HL-60 (cell line): ENCODE results near the gene SLC34A1.
A peak's percentile ranks its signal among the peaks of the same experiment; 100 is the strongest.

Experiments
- DNase-seq, 2 experiments: peaks; one replicate each; pipeline ENCODE4 v3.0.0-alpha.2; 2010 to 2020; ENCODE audit warnings: low read depth in 1 of 2, low spot score in 1 of 2
- H3K27ac ChIP-seq: fragments of 250-450 bp; sonication (Bioruptor Pico); replicated peaks from 2 replicates; pipeline ENCODE4 v1.5.1; 2020; ENCODE audit warnings: mild to moderate bottlenecking, moderate library complexity
- H3K27me3 ChIP-seq: fragments of 250-450 bp; sonication (Bioruptor Pico); 2 replicates; pipeline ENCODE4 v1.5.1; 2021; ENCODE audit warnings: mild to moderate bottlenecking, moderate library complexity; ENCODE audit not compliant: insufficient read depth, poor library complexity, severe bottlenecking
- H3K4me3 ChIP-seq: replicated peaks from 2 replicates; pipeline ENCODE4 v1.5.1; 2011; ENCODE audit warnings: mild to moderate bottlenecking, control low read depth, low read length; ENCODE audit not compliant: insufficient read depth
- GABPA ChIP-seq: IDR thresholded peaks from 2 replicates; pipeline ENCODE4 v1.6.1; 2012; ENCODE audit warnings: low read depth
- POLR2AphosphoS5 ChIP-seq: IDR thresholded peaks from 2 replicates; pipeline ENCODE4 v1.6.1; 2012; ENCODE audit warnings: low read depth
- SPI1 ChIP-seq: IDR thresholded peaks from 2 replicates; pipeline ENCODE4 v1.6.1; 2012; ENCODE audit warnings: low read depth, mild to moderate bottlenecking, borderline replicate concordance
- TF ChIP-seq, protein P1 (sequence below): IDR thresholded peaks from one replicate; pipeline ENCODE4 v1.5.1; 2011; ENCODE audit warnings: low read length, control low read depth, inconsistent platforms; ENCODE audit not compliant: insufficient read depth
- TF ChIP-seq, protein P2 (sequence below): IDR thresholded peaks from 2 replicates; pipeline ENCODE4 v1.6.1; 2012; ENCODE audit warnings: low read depth; ENCODE audit not compliant: insufficient replicate concordance

Gene SLC34A1

DNA sequence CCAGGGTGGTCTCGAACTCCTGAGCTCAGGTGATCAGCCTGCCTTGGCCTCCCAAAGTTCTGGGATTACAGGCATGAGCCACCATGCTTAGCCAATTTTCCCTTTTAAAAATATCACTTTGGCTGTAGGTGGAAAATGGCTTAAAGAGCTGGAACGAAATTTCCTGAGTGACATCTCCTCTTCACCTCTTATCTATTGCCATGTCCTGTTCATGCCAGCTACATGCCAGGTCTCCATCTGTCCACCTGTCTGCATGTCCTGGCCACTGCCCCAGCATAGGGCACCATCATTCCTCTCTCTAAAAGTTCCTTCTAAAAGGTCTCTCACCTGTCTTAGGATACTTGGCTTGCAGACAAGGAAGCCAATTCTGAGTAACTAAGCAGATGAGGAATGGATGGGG, 39.4 kb downstream of the SLC34A1 start:
- DNase-seq, result no peak
- TF ChIP-seq GABPA, result no peak

DNA sequence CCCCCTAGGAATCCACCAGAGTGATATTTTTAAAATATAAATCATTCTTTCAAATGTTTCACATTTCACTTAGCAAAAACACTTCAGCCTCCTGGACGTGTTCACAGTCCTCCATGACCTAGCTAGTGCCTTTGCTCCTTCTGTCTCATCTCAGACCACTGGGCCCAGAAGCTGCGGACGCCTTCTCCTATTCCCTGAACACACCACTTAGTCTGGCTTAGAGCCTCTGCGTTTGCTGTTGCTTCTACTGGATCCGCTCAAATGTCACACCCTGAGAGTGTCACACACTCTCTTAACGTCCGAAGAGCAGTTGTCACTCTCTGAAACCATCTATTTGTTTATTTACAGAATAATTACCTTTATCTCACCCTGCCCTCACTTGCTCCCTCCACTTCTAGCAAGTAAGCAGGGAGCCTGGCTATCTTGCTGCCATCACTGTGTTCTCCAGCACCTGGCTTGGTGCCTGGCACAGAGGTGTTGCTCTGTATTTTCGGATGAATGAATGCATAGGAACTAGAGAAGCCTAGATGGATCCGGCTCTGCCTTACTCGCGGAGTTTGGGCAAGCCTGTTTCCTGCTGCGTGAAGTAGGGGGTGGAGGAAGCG, 41.1 kb downstream of the SLC34A1 start:
- Histone ChIP-seq H3K27ac (peak overlapping the region; percentile 77), H3K4me3 (peak overlapping the region; percentile 57), H3K27me3 (no peaks in the 10 kb centered on the region)
- TF ChIP-seq GABPA (no peak), POLR2AphosphoS5 (no peak), SPI1 (no peak)
- TF ChIP-seq, protein P1, sequence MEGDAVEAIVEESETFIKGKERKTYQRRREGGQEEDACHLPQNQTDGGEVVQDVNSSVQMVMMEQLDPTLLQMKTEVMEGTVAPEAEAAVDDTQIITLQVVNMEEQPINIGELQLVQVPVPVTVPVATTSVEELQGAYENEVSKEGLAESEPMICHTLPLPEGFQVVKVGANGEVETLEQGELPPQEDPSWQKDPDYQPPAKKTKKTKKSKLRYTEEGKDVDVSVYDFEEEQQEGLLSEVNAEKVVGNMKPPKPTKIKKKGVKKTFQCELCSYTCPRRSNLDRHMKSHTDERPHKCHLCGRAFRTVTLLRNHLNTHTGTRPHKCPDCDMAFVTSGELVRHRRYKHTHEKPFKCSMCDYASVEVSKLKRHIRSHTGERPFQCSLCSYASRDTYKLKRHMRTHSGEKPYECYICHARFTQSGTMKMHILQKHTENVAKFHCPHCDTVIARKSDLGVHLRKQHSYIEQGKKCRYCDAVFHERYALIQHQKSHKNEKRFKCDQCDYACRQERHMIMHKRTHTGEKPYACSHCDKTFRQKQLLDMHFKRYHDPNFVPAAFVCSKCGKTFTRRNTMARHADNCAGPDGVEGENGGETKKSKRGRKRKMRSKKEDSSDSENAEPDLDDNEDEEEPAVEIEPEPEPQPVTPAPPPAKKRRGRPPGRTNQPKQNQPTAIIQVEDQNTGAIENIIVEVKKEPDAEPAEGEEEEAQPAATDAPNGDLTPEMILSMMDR, result no peak
- TF ChIP-seq, protein P2, sequence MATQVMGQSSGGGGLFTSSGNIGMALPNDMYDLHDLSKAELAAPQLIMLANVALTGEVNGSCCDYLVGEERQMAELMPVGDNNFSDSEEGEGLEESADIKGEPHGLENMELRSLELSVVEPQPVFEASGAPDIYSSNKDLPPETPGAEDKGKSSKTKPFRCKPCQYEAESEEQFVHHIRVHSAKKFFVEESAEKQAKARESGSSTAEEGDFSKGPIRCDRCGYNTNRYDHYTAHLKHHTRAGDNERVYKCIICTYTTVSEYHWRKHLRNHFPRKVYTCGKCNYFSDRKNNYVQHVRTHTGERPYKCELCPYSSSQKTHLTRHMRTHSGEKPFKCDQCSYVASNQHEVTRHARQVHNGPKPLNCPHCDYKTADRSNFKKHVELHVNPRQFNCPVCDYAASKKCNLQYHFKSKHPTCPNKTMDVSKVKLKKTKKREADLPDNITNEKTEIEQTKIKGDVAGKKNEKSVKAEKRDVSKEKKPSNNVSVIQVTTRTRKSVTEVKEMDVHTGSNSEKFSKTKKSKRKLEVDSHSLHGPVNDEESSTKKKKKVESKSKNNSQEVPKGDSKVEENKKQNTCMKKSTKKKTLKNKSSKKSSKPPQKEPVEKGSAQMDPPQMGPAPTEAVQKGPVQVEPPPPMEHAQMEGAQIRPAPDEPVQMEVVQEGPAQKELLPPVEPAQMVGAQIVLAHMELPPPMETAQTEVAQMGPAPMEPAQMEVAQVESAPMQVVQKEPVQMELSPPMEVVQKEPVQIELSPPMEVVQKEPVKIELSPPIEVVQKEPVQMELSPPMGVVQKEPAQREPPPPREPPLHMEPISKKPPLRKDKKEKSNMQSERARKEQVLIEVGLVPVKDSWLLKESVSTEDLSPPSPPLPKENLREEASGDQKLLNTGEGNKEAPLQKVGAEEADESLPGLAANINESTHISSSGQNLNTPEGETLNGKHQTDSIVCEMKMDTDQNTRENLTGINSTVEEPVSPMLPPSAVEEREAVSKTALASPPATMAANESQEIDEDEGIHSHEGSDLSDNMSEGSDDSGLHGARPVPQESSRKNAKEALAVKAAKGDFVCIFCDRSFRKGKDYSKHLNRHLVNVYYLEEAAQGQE, result no peak
- DNase-seq, result no peak

More for the DNA sequence above, 39.4 kb downstream of the SLC34A1 start:
- Histone ChIP-seq H3K4me3 (no peak overlapping the region), H3K27ac (no peak overlapping the region), H3K27me3 (no peaks in the 10 kb centered on the region)

DNA sequence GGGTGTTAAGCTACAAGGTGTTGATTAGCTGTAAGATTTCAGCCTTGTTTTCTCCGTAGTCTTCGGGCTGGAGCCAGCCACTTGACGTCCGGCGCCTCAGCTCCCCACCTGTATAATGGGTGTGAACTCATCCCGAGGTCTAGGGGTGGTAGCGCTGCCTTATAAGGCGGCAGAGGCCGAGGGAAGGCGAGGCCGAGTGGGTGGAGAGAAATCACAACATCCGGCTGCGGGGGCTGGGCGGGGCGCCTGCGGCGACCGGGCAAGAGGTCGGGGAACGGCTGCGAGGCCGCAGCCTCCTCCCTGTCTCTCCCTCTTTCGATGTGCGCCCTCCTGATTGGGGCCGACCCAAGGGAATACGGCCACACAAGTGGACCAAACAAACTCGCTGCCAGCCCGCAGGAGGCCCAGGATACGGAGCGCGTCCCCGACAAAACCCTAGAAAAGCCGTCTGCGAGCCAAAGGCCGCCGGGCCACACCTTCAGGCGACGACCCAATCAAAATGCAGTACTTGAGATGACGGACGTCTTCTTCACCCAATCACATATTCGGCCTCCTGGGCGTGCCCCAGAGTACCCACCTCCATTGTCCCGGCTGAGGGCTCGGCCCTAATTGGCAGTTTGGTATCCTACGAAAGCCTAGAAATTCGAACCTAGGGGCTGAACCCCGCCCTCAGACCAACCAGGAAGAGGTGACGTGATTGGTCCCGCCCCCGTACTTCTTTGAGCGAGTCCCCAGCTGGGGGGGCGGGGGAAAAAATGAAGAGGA, 41.7 kb downstream of the SLC34A1 start:
- peak overlapping the region; percentile 57 for H3K4me3 ChIP-seq
- H3K27me3 ChIP-seq, result no peaks in the 10 kb centered on the region
- TF ChIP-seq GABPA, result peak; percentile 50; the same call in 1 of the 2 replicates
- TF ChIP-seq POLR2AphosphoS5, result peak; percentile 39; the same call in 1 of the 2 replicates
- TF ChIP-seq, protein P2, result peak; percentile 16
- no peak; the same call in 1 of the 2 replicates for TF ChIP-seq SPI1
- TF ChIP-seq, protein P1, result no peak
- H3K27ac ChIP-seq, result peak overlapping the region; percentile 77
- DNase-seq, result peak; percentile 100

DNA sequence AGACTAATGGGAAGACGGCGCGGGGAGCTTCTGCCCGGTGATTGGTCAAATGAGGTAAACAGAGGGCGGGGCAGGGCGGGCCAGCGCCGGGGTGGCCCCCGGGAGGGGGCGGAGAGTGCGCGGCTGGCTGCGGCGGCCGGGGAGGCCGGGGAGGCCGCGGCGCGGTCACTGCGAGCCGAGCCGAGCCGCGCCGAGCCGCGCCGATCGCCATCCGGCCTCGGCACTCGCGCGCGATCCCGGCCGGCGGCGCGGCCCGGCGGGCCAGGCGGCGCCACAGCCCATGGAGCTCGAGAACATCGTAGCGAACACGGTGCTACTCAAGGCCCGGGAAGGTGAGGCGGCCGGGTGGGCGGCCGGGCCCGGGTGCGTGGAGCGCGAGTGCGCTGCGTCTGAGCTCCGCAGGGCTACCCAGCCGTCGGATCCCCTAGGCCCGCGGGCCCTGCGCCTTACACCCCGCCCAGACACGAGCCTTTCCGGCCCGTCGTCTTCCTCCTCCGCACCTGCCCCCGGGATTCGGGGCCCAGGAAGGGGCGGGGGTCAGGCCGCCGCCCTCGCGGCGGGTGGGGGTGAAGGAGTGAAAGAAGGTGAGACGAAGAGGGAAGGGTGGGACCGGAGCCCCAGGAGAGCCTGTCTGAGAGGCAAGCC, 42.5 kb downstream of the SLC34A1 start, which contains the start of gene GRK6:
Gene GRK6 (plus strand): TSS at position 111 of the 645 bp plus-strand sequence. CDS start 170 bp downstream, at position 281.
- peak within 1 kb of the TSS; percentile 67 for H3K4me3 ChIP-seq
- peak within 1 kb of the TSS; percentile 98 for H3K27ac ChIP-seq
- H3K27me3 ChIP-seq, result no peaks in the 10 kb centered on the region
- no peak for TF ChIP-seq POLR2AphosphoS5
- TF ChIP-seq GABPA, result no peak
- TF ChIP-seq, protein P1, result no peak
- TF ChIP-seq, protein P2, result no peak
- TF ChIP-seq SPI1, result no peak
- peak; percentile 65 to 78 for DNase-seq
